B cell (primary cell): ENCODE data around the gene SMC1A. TPM values are rescaled to one million over a fixed set of nuclear protein-coding genes. Genes with fewer than 3 reads are reported as not detected.
"Not testable (repeated sequence)": the region's sequence is repeated elsewhere in the genome, so short reads cannot be mapped to it uniquely, and the experiment has no call there.

Source experiments
- ATAC-seq: fragments of 200-7000 bp; cut with Tn5 transposase; one replicate; pipeline ENCODE4 v1.10.0; 2021; ENCODE audit warnings: low read depth, mild to moderate bottlenecking, moderate number of reproducible peaks, moderate library complexity
- CTCF ChIA-PET: fragments of 350-600 bp; sonication (Branson Sonifier 250); formaldehyde crosslinking; loops from one replicate; lab custom pipeline; 2021; ENCODE audit warnings: antibody characterized with exemption, inconsistent platforms; lab: Charles Lee
- POLR2A ChIA-PET: fragments of 350-600 bp; sonication (Branson Sonifier 250); formaldehyde crosslinking; loops from one replicate; lab custom pipeline; 2021; ENCODE audit warnings: antibody characterized with exemption; lab: Charles Lee
- DNase-seq: peaks from one replicate; pipeline ENCODE4 v3.0.0; 2013
- H2AFZ ChIP-seq: 2 replicates; pipeline ENCODE4 v1.6.1; 2012; ENCODE audit warnings: mild to moderate bottlenecking, low read depth, low read length; ENCODE audit not compliant: insufficient read depth, poor library complexity, severe bottlenecking
- H3K27ac ChIP-seq, 2 donors: 1 replicate in 1 of 2; 2 replicates in 1 of 2; pipeline ENCODE4 v1.5.1; 2012 to 2013; ENCODE audit warnings: low read length in 2 of 2, mild to moderate bottlenecking in 2 of 2, moderate library complexity in 1 of 2
- H3K27me3 ChIP-seq, 4 experiments: fragments of 200-600 bp in 1 of 4; sonication (generic) in 1 of 4; replicated peaks in 1 of 4; 1 replicate in 2 of 4; 2 replicates in 2 of 4; pipeline versions ENCODE4 v1.6.1 to v1.7.0; 2013 to 2016; ENCODE audit warnings: low read length in 3 of 4, mild to moderate bottlenecking in 2 of 4, mixed read lengths in 1 of 4, moderate library complexity in 1 of 4; ENCODE audit not compliant: insufficient read depth in 4 of 4, control insufficient read depth in 3 of 4; ENCODE audit errors: control extremely low read depth in 1 of 4
- H3K36me3 ChIP-seq, 2 experiments: replicated peaks in 1 of 2; 1 replicate in 1 of 2; 2 replicates in 1 of 2; pipeline versions ENCODE4 v1.6.1 to v1.7.1; 2013; ENCODE audit warnings: low read length in 1 of 2; ENCODE audit not compliant: insufficient read depth in 2 of 2, control insufficient read depth in 1 of 2; ENCODE audit errors: control extremely low read depth in 1 of 2, extremely low read depth in 1 of 2
- H3K4me1 ChIP-seq, 2 donors: fragments of 200-600 bp in 1 of 2; sonication (generic) in 1 of 2; 1 replicate in 1 of 2; 2 replicates in 1 of 2; pipeline versions ENCODE4 v1.5.1 to v1.6.1; 2013 to 2017; ENCODE audit warnings: low read length in 2 of 2; ENCODE audit not compliant: control insufficient read depth in 2 of 2, insufficient read depth in 2 of 2
- H3K4me2 ChIP-seq: replicated peaks from 2 replicates; pipeline ENCODE3; 2012; ENCODE audit warnings: mild to moderate bottlenecking, low read depth, low read length; ENCODE audit not compliant: poor library complexity, severe bottlenecking
- H3K4me3 ChIP-seq, 5 experiments: fragments of 200-600 bp in 1 of 5; sonication (generic) in 1 of 5; 1 replicate in 3 of 5; 2 replicates in 2 of 5; pipeline versions ENCODE4 v1.5.1 to v1.7.0; 2011 to 2016; ENCODE audit warnings: low read length in 4 of 5, mild to moderate bottlenecking in 4 of 5, low read depth in 2 of 5, control low read depth in 1 of 5, moderate library complexity in 1 of 5; ENCODE audit not compliant: insufficient read depth in 1 of 5; ENCODE audit errors: control extremely low read depth in 1 of 5, extremely low read depth in 1 of 5
- H3K79me2 ChIP-seq: fragments of 200-600 bp; sonication (generic); one replicate; pipeline ENCODE4 v1.6.0; 2016; ENCODE audit warnings: low read length; ENCODE audit not compliant: control insufficient read depth, insufficient read depth
- H3K9ac ChIP-seq: fragments of 200-600 bp; sonication (generic); 2 replicates; pipeline ENCODE4 v1.6.1; 2017; ENCODE audit warnings: mild to moderate bottlenecking, low read length, moderate library complexity
- H3K9me3 ChIP-seq, 3 donors: one replicate each; pipeline versions ENCODE4 v1.6.1 to v1.7.1; 2013; ENCODE audit warnings: low read length in 2 of 3; ENCODE audit not compliant: control insufficient read depth in 2 of 3, insufficient read depth in 1 of 3; ENCODE audit errors: control extremely low read depth in 1 of 3
- H4K20me1 ChIP-seq: 2 replicates; pipeline ENCODE4 v1.6.0; 2012; ENCODE audit warnings: mild to moderate bottlenecking, low read length; ENCODE audit not compliant: insufficient read depth, control insufficient read depth, poor library complexity, severe bottlenecking
- H3K27ac Mint-ChIP-seq: one replicate; pipeline ENCODE4 v1.8.0; 2021; ENCODE audit warnings: mixed read lengths
- H3K27me3 Mint-ChIP-seq: one replicate; pipeline ENCODE4 v1.8.0; 2021; ENCODE audit warnings: mixed read lengths
- H3K4me1 Mint-ChIP-seq: one replicate; pipeline ENCODE4 v1.8.0; 2021; ENCODE audit warnings: mixed read lengths
- H3K4me3 Mint-ChIP-seq: one replicate; pipeline ENCODE4 v1.8.0; 2021; ENCODE audit warnings: mixed read lengths
- H3K9me3 Mint-ChIP-seq: one replicate; pipeline ENCODE4 v1.8.0; 2022; ENCODE audit warnings: mixed read lengths; ENCODE audit not compliant: insufficient read depth
- EZH2 ChIP-seq: IDR thresholded peaks from 2 replicates; pipeline ENCODE4 v1.6.1; 2012; ENCODE audit warnings: borderline replicate concordance, low read depth, mild to moderate bottlenecking, moderate library complexity, low read length; ENCODE audit not compliant: insufficient read depth, poor library complexity, severe bottlenecking
- WGBS: methylation state at CpG from one replicate; pipeline ENCODE4 v1.1.5; 2013; ENCODE audit warnings: missing lambda C conversion rate; ENCODE audit not compliant: insufficient coverage; 5-methylcytosine and 5-hydroxymethylcytosine counted together
- intact Hi-C: fragments of 100-400 bp; cut with micrococcal nuclease; formaldehyde crosslinking; loops from one replicate; pipeline ENCODE4 v1.10.0; 2022
- polyA minus RNA-seq: library from RNA; depleted of rRNA, polyadenylated mRNA; stranded (reverse); fragments of >200 nt; gene quantifications from 2 replicates; pipeline ENCODE4 v1.2.3, GENCODE V29; 2012
- polyA plus RNA-seq: library from polyadenylated mRNA; depleted of rRNA; stranded (reverse); fragments of >200 nt; gene quantifications from 2 replicates; pipeline ENCODE4 v1.2.3, GENCODE V29; 2012
- total RNA-seq, 2 donors: library from RNA; stranded (reverse); fragments of 120-200 nt in 1 of 2; gene quantifications; 1 replicate in 1 of 2; 2 replicates in 1 of 2; pipeline versions ENCODE4 v1.2.3 to v1.2.4, GENCODE V29; 2013 to 2022
- TF ChIP-seq, protein P1 (sequence below): fragments of 200-600 bp; IDR thresholded peaks from one replicate; pipeline ENCODE4 v1.8.0; 2022; ENCODE audit warnings: antibody characterized with exemption, mild to moderate bottlenecking

SMC1A gene
- total RNA-seq (67.6 and 70.0 TPM in 2 replicates), polyA plus RNA-seq (17.3 and 21.8 TPM in 2 replicates), polyA minus RNA-seq (23.7 and 33.0 TPM in 2 replicates)
- total RNA-seq (2013) = 26.1 TPM

DNA sequence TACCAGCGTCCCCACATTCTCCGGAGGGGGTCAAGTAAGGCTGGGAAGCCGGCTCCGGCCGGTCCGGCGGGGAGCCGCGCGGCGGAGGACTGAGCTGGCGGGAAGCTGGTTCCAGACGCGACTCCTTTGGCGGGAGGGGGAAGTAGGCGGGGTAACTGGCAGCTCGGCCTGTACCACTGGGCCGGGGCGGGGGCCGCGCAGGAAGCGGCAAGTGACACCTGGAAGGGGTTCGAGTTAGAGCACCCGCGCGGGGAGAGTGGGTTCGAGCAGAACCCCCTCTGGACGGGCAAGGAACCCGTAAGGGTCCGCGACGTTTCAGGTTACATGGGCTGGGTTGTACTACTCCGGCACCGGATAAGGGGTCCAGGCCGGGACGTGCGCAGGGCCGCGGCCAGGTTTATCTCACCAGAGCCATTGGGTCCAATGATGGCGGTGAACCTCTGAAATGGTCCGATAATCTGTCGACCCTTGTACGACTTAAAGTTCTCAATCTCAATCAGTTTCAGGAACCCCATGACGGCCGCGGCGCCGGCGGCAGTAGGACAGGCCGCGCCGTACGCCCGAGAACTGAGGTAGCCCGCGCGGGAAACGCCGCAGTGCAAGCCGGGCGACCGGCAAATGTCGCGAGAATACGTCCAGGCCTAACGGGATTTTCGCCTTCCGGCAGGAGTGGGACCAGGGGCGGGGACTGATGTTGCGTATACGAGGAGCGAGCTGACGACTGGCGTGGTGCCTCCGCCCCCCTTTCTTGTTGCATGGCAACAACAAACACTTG, at the start of gene SMC1A:
TSS of gene SMC1A (minus strand) at position 569 of the 775 bp plus-strand sequence. CDS start at position 515, 54 bp downstream.
- Histone ChIP-seq H3K9me3 (no peaks in the 10 kb centered on the region), H4K20me1 (peaks cover 34% of the 10 kb centered on the region), H2AFZ (peak within 1 kb of the TSS; percentile 81), H3K4me1 (peaks cover 17 to 23% of the 10 kb centered on the region in 2 donors), H3K27ac (peak within 1 kb of the TSS; percentile 96 to 98), H3K4me2 (peak within 1 kb of the TSS; percentile 88), H3K79me2 (peaks cover 41% of the 10 kb centered on the region), H3K4me3 (peak within 1 kb of the TSS; percentile 43 to 95 (median 93)), H3K36me3 (no peaks in the 10 kb centered on the region), H3K27me3 (no peaks in the 10 kb centered on the region), H3K9ac (peak within 1 kb of the TSS; percentile 96)
- peaks cover 31% of the 10 kb centered on the region for H3K4me1 Mint-ChIP-seq
- intact Hi-C loops = loop anchor here (1.0 to 10.0 kb wide), 3 partner anchors 12 to 1743 kb away; partner anchors contain the start of gene HSD17B10
- POLR2A ChIA-PET = interaction anchor here (0.7 to 2.1 kb wide), 8 partner anchors 11 to 341 kb away, joined by 3 to 9 read pairs (median 4); partner anchors contain the start of genes HSD17B10 and TSPYL2
- ATAC-seq (peak; percentile 91), DNase-seq (peak; percentile 96)
- no peaks in the 10 kb centered on the region for H3K9me3 Mint-ChIP-seq
- no peaks in the 10 kb centered on the region for H3K27me3 Mint-ChIP-seq
- CTCF ChIA-PET = interaction anchor here (1.1 to 2.3 kb wide), 3 partner anchors 14 to 104 kb away, joined by 3 to 13 read pairs (median 8); no protein-coding TSS in a partner anchor
- peak within 1 kb of the TSS; percentile 94 for H3K27ac Mint-ChIP-seq
- TF ChIP-seq, protein P1, sequence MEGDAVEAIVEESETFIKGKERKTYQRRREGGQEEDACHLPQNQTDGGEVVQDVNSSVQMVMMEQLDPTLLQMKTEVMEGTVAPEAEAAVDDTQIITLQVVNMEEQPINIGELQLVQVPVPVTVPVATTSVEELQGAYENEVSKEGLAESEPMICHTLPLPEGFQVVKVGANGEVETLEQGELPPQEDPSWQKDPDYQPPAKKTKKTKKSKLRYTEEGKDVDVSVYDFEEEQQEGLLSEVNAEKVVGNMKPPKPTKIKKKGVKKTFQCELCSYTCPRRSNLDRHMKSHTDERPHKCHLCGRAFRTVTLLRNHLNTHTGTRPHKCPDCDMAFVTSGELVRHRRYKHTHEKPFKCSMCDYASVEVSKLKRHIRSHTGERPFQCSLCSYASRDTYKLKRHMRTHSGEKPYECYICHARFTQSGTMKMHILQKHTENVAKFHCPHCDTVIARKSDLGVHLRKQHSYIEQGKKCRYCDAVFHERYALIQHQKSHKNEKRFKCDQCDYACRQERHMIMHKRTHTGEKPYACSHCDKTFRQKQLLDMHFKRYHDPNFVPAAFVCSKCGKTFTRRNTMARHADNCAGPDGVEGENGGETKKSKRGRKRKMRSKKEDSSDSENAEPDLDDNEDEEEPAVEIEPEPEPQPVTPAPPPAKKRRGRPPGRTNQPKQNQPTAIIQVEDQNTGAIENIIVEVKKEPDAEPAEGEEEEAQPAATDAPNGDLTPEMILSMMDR = no peak
- peak within 1 kb of the TSS; percentile 87 for H3K4me3 Mint-ChIP-seq
- WGBS = under 1% methylated on average over 67 of the region's 75 CpGs

DNA sequence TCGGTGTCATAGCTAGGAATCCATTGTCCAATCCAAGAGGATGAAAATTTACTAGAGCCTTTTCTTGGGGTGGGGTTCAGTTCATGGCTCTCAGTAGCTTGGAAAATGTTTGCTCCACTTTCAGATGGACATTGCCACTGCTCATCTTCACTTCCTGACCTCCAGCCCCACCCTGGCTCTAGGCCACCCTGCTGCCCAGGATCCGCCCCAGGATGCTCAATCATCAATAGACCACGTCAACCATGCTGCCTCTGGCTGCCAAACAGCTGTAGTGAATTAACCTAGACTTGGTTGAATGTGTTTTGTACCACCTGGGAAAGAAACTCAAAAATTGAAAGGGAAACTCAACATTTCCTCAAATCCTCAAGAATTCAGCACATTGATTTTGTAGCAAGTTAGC, 48.9 kb upstream of the SMC1A start:
- ChIA-PET POLR2A (no interaction called here), CTCF (interaction anchor here (1.0 kb wide), 1 partner anchor 15 kb away, joined by 4 read pairs; no protein-coding TSS in a partner anchor)
- H3K27ac ChIP-seq = no peak overlapping the region
- H2AFZ ChIP-seq = no peak overlapping the region
- H3K27me3 ChIP-seq = no peaks in the 10 kb centered on the region
- no peaks in the 10 kb centered on the region for H3K9me3 ChIP-seq
- no peak overlapping the region for H3K9ac ChIP-seq
- no CpG with 5 or more reads among the region's 3 CpGs for WGBS
- H3K9me3 Mint-ChIP-seq = no peaks in the 10 kb centered on the region
- H4K20me1 ChIP-seq = no peaks in the 10 kb centered on the region
- no peak overlapping the region for H3K27ac Mint-ChIP-seq
- H3K36me3 ChIP-seq = no peaks in the 10 kb centered on the region
- H3K4me1 Mint-ChIP-seq = peaks cover 4% of the 10 kb centered on the region
- ATAC-seq (no peak), DNase-seq (no peak)
- no peak for TF ChIP-seq EZH2
- TF ChIP-seq, protein P1 = no peak
- no peak overlapping the region for H3K4me3 Mint-ChIP-seq
- no peaks in the 10 kb centered on the region for H3K79me2 ChIP-seq
- no peak overlapping the region for H3K4me2 ChIP-seq
- intact Hi-C loops = no loop called here
- no peak overlapping the region for H3K4me3 ChIP-seq
- H3K27me3 Mint-ChIP-seq = peaks cover 3% of the 10 kb centered on the region
- no peaks in the 10 kb centered on the region for H3K4me1 ChIP-seq

DNA sequence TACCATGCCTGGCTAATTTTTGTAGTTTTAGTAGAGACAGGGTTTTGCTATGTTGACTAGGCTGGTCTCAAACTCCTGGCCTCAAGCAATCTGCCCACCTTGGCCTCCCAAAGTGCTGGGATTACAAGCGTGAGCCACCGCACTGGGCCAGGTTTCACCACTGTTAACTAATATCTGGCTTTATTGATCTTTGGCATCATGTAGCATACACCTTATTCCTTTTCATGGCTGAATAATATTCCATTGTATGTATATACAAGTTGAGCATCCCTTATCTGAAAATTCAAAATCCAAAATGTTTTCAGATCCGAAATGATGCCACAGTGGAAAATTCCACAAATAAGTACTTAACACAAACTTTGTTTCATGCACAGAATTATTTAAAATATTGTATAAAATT, 46.2 kb upstream of the SMC1A start:
- H3K27me3 Mint-ChIP-seq, intact Hi-C loops, H3K27ac ChIP-seq, DNase-seq, H4K20me1 ChIP-seq, H3K27me3 ChIP-seq, H3K4me1 Mint-ChIP-seq, H3K36me3 ChIP-seq, ATAC-seq, H3K27ac Mint-ChIP-seq, H3K4me3 Mint-ChIP-seq, H3K9ac ChIP-seq, H3K4me2 ChIP-seq, H3K4me1 ChIP-seq, H3K9me3 ChIP-seq, H3K79me2 ChIP-seq, H3K4me3 ChIP-seq, H2AFZ ChIP-seq, H3K9me3 Mint-ChIP-seq, CTCF ChIA-PET: not testable (repeated sequence)
- WGBS = no CpG with 5 or more reads among the region's 3 CpGs
- POLR2A ChIA-PET = interaction anchor here (0.7 kb wide), 1 partner anchor 148 kb away, joined by 3 read pairs; no protein-coding TSS in a partner anchor
